Stimulated activated memory B cell treated with anti-CD40 and anti-IgM and Interleukin-4, amounts not matched to agents 10 μg/mL and 1 μg/mL and 100 μg/mL, for 72 hours (primary cell): ENCODE data around the gene TOB1.

Source experiments
- ATAC-seq: fragments of 150-1000 bp; cut with Tn5 transposase; 2 replicates; pipeline ENCODE4 v1.10.0; 2021
- H3K27ac Mint-ChIP-seq: one replicate; pipeline ENCODE4 v1.8.0; 2022; ENCODE audit warnings: mild to moderate bottlenecking, mixed read lengths
- H3K27me3 Mint-ChIP-seq: one replicate; pipeline ENCODE4 v1.8.0; 2022; ENCODE audit warnings: mixed read lengths
- H3K36me3 Mint-ChIP-seq: one replicate; pipeline ENCODE4 v1.8.0; 2022; ENCODE audit warnings: mixed read lengths
- H3K4me1 Mint-ChIP-seq: one replicate; pipeline ENCODE4 v1.8.0; 2022; ENCODE audit warnings: mixed read lengths
- H3K4me3 Mint-ChIP-seq: one replicate; pipeline ENCODE4 v1.8.0; 2022; ENCODE audit warnings: mild to moderate bottlenecking, moderate library complexity, mixed read lengths
- H3K9me3 Mint-ChIP-seq: one replicate; pipeline ENCODE4 v1.8.0; 2022; ENCODE audit warnings: mixed read lengths

The TOB1 gene, protein sequence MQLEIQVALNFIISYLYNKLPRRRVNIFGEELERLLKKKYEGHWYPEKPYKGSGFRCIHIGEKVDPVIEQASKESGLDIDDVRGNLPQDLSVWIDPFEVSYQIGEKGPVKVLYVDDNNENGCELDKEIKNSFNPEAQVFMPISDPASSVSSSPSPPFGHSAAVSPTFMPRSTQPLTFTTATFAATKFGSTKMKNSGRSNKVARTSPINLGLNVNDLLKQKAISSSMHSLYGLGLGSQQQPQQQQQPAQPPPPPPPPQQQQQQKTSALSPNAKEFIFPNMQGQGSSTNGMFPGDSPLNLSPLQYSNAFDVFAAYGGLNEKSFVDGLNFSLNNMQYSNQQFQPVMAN

DNA sequence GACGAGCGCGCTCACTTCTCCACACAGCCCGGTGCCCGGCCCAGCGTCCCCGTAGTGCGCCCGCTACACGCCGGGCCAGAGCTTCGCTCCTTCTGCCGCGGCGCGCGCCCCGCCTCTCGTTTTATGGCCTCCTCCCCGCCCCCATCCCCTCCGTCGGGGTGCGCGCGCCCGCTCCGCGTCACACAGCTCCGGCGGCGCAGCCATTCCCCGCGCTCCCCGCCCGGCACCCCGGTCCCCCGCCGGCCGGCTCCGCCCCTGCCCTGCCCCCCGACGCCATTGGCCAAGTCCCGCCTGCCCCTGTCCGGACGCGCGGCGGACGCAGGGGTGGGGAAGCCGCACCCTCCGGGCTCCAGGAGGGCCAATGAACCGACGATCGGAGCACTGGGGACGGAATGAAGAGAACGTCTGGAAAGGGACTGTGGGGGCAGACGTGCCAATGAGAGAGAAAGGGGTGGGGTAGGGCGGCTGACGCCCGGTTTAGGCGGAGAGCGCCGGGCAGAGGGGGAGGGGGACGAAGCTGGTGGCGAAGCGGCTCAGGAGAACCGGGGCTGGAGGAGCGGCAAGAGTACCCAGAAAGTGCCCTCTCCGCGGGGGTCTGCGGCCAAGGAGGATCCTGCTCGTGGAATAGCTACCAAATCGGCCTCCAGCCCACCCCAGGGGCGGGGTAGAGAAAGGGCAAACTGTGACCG, at the start of gene TOB1:
TSS of gene TOB1 (minus strand) at position 94 of the 689 bp plus-strand sequence. CDS start 2,337 bp downstream, outside the sequence.
- H3K27me3 Mint-ChIP-seq: no peaks in the 10 kb centered on the region
- H3K27ac Mint-ChIP-seq: peak within 1 kb of the TSS; percentile 97
- H3K4me3 Mint-ChIP-seq: peak within 1 kb of the TSS; percentile 97
- no peaks in the 10 kb centered on the region for H3K9me3 Mint-ChIP-seq
- H3K36me3 Mint-ChIP-seq: peaks cover 7% of the 10 kb centered on the region
- H3K4me1 Mint-ChIP-seq: peaks cover 42% of the 10 kb centered on the region
- peak; percentile 90 for ATAC-seq

DNA sequence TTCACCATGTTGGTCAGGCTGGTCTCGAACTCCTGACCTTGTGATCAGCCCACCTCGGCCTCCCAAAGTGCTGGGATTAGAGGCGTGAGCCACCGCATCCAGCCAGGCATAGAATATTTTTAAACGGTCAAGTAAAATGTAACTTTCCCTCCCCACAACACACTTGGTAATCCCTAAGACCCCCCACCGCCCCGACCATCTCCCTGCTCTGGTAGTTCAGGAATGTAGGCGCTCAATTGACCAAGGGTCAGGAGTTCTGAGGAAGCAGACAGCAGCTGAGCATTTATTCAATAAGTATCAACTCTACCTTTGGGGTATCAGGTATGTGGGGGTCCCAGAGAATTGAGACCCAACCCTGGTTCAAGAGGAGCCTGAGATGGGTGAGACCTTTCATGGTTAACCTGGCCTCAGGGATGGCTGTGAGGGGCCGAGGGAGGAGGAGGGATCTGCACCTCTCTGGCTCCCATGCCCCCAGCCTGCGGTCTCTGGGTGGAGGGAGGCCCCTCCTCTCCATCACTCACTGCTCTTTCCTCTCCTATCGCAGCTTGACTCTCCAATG, 48.4 kb upstream of the TOB1 start:
- no peaks in the 10 kb centered on the region for H3K36me3 Mint-ChIP-seq
- peaks cover 25% of the 10 kb centered on the region for H3K4me1 Mint-ChIP-seq
- no peak for ATAC-seq

DNA sequence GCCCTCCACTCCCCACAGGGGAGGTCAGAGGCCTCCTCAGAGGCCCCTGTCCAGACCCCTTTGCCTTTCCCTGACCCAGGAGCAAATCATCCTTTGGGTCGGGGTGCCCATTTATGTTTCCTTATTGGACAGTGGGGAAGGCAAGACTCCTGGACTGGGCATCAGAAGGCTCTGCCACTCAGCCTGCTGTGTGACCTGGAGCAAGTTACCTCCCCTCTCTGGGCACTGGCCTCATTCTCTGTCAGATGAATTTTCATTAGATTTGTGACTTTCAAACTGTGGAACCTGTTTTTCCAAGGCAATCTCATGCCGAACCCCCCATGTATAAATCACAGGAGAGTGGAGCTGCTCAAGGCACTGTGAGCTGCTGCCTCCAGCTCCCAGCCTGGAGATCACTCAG, 47.0 kb upstream of the TOB1 start:
- Mint-ChIP-seq H3K27me3 (no peaks in the 10 kb centered on the region), H3K4me1 (peaks cover 14% of the 10 kb centered on the region), H3K4me3 (no peak overlapping the region), H3K27ac (no peak overlapping the region), H3K36me3 (no peaks in the 10 kb centered on the region), H3K9me3 (no peaks in the 10 kb centered on the region)
- ATAC-seq: no peak

More for the DNA sequence above, 48.4 kb upstream of the TOB1 start:
- Mint-ChIP-seq H3K9me3 (no peaks in the 10 kb centered on the region), H3K27ac (no peak overlapping the region), H3K4me3 (no peak overlapping the region), H3K27me3 (no peaks in the 10 kb centered on the region)

DNA sequence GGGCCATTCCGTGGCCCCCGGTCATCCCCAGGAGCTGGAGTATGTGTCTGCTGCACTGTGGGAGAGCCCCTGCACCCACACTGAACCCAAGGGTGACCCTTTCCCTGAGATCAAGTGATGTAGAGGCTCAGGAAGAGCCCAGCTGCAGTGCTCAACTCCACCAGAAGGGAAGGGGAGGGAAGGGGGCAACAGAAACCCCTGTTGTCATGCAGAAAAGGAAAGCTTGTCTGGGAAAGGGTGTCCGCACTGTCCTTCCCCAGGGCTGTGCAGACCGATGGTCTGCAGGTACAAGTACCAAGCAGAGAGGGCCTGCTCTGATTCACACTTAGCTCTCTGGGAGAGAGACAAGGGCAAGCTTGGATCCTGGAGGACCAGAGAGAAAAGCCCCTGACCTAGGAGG, 45.7 kb upstream of the TOB1 start:
- Mint-ChIP-seq H3K36me3 (no peaks in the 10 kb centered on the region), H3K4me1 (peaks cover 5% of the 10 kb centered on the region), H3K27ac (no peak overlapping the region), H3K27me3 (no peaks in the 10 kb centered on the region), H3K4me3 (no peak overlapping the region), H3K9me3 (no peaks in the 10 kb centered on the region)
- ATAC-seq: no peak

DNA sequence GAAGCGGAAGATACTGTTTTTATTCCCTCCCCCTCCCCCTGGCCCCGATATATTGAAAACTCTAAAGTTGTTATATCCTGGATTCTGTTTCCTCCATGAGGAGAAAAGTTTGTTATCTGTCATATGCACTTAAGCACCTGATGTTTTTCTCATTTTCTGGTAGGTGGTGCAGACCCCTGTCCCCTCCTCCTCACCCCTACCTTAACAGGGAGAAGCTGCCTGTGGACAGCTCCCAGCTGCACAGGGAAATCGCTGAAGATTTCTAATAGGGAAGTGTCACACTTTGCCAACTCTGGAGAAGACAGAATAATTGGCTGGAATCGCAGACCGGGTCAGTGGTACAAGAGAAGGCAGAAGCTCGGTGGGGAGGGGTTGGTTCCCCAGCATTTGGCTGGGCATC, 45.3 kb upstream of the TOB1 start:
- H3K27me3 Mint-ChIP-seq: no peaks in the 10 kb centered on the region
- no peak overlapping the region for H3K27ac Mint-ChIP-seq
- H3K4me3 Mint-ChIP-seq: no peak overlapping the region
- H3K9me3 Mint-ChIP-seq: no peaks in the 10 kb centered on the region
- ATAC-seq: no peak
- no peaks in the 10 kb centered on the region for H3K36me3 Mint-ChIP-seq
- H3K4me1 Mint-ChIP-seq: peaks cover 5% of the 10 kb centered on the region

DNA sequence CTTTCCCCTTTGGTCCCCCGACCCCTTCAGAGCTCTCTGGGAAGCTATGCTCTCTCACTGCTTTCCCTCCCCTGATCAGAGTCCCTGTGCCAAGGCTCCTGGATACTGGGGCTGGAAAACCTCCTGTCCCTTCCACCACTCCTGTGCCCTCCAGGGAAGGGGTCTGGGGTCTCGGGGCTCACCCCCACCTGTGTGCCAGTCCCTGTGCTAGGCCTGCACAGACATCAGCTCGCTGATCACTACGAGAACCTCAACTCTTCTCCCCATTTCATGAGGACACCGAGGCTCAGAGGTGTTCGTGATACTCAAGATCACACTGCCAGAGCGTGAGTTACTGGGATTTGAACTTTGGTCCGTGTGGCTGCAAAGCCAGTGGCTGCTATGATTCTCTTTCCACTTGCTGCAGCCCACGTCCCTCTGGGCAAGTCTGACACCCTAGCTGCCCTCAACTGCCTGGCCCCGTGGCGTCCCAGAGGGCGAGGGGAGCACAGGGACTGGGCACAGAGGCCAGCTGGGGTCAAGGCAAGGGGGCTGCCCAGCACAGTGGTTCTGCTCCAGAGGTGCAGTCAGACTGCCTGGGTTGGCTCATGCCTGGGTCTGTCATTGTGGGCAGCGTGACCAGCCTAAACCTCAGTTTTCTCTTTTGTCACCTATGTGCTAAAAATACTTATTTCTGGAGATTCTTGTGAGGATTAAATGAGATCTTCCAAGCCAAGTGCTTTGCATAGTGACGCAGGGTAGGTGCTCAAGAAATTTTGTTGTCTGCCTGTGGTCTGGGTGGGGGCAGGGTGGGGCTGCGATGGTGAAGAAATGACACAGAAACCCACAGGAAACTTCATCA, 43.8 kb upstream of the TOB1 start:
- no peaks in the 10 kb centered on the region for H3K27me3 Mint-ChIP-seq
- H3K36me3 Mint-ChIP-seq: no peaks in the 10 kb centered on the region
- ATAC-seq: peak; percentile 63
- peak overlapping the region; percentile 14 for H3K27ac Mint-ChIP-seq
- no peak overlapping the region for H3K4me3 Mint-ChIP-seq
- H3K4me1 Mint-ChIP-seq: peaks cover 14% of the 10 kb centered on the region
- H3K9me3 Mint-ChIP-seq: no peaks in the 10 kb centered on the region

DNA sequence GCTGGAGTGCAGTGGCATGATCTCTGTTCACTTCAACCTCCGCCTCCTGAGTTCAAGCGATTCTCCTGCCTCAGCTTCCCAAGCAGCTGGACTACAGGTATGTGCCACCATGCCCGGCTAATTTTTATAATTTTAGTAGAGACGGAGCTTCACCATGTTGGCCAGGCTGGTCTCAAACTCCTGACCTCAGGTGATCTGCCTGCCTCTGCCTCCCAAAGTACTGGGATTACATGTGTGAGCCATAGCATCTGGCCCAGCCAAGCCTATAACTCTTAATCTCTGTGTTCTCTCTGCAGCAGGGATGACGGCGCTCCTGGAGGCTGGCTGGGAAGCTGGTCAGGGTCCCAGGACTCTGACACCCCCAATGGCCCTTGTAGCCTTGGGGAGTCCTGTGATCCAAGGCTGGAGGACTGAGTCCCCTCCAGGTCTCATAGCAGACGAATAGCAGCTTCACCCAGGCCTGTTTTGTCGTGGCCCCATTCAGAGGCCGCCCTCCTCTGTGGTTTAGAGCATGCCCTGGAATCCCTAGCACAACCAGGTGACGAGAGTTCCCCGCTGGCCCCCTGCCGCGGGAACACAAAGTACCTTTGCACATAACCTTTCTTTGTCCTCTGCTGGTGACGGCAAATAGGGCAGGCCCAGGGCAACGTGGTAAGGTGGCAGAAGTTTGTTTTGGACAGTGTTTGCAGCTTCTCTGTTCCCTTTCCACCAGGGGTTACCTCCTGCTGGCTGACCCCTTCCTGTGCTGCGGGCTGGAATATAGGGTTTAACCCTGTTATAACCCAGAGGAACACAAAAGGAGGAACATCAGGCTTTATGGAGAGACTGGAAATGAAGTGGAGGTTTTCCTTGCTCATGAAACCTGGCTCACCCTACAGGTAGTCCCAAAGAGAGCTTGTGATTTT, 43.0 kb upstream of the TOB1 start:
- no peaks in the 10 kb centered on the region for H3K9me3 Mint-ChIP-seq
- peaks cover 17% of the 10 kb centered on the region for H3K4me1 Mint-ChIP-seq
- H3K27me3 Mint-ChIP-seq: no peaks in the 10 kb centered on the region
- peak overlapping the region; percentile 14 for H3K27ac Mint-ChIP-seq
- ATAC-seq: no peak
- no peak overlapping the region for H3K4me3 Mint-ChIP-seq
- no peaks in the 10 kb centered on the region for H3K36me3 Mint-ChIP-seq

DNA sequence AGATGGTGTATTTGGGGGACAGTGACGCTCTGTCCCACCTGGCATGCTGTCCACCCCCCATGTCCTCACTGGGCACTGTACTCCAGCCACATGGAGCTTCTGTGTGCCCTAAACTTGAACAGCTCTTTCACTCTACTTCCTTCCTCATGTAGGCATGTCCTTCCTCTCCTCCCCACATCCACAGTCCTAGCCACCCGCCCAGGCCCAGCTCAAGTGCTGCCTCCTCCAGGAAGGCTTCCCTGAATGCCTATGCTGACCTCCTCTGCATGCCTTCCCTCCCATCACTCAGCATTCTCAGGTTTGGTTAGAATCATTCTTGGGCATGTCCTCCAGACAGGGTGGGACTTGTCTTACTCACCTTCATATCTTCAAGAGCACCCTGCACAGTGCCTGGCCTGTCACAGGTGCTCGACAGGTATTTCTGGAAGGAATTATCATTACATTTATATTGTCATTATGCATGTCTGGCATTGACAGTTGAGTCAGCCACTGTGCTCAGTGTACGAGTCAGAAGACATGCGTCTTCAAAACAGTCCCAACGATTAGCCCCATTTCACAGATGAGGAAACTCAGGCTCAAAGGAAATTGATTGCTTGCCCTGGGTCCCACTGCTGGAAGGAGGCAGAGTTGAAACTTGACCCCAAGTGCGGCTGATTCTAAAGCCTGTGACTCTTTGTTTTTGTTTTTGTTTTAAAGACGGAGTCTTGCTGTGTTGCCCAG, 42.1 kb upstream of the TOB1 start:
- Mint-ChIP-seq H3K9me3 (no peaks in the 10 kb centered on the region), H3K27me3 (no peaks in the 10 kb centered on the region), H3K27ac (no peak overlapping the region), H3K4me1 (peaks cover 25% of the 10 kb centered on the region), H3K4me3 (no peak overlapping the region), H3K36me3 (no peaks in the 10 kb centered on the region)
- no peak for ATAC-seq

DNA sequence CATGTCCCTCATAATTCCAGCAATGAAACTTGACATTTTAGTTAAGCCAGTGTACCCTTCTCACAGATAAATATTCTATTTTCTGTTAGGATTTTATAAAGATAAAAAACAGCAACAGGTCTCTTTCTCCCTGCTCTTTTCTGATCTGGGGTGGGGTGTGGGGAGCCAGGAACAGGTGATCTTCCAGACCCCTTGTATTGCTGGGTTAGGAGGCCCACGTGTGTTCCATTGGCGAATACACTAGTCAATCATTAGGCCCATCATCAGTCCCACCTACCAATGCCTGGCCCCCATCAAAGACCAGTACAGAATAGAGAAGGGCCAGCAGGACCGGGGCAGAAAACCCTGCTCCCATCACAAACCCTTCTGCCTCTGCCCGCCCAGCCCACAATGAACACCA, 40.3 kb upstream of the TOB1 start:
- H3K9me3 Mint-ChIP-seq: no peaks in the 10 kb centered on the region
- no peaks in the 10 kb centered on the region for H3K27me3 Mint-ChIP-seq
- H3K27ac Mint-ChIP-seq: no peak overlapping the region
- H3K4me1 Mint-ChIP-seq: peaks cover 28% of the 10 kb centered on the region
- no peak for ATAC-seq
- no peak overlapping the region for H3K4me3 Mint-ChIP-seq
- no peaks in the 10 kb centered on the region for H3K36me3 Mint-ChIP-seq

DNA sequence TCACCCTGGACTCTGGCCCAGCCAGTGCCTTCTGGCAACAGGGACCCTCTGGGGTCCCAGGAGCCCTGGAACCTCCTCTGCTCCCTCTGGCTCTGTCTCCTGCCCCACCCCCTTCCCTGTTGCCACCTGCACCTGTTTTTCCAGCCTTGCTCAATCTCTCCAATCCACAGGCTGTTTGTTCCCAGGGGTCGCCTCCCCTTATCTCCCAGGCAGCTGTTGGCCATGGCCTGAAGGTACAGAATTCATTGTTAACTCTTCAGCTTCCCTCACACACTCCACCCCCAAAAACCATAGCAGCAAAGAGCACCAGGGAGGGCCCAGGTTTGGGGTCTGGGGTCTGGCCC, 39.3 kb upstream of the TOB1 start:
- no peaks in the 10 kb centered on the region for H3K36me3 Mint-ChIP-seq
- H3K4me3 Mint-ChIP-seq: no peak overlapping the region
- peaks cover 28% of the 10 kb centered on the region for H3K4me1 Mint-ChIP-seq
- no peak for ATAC-seq
- H3K27ac Mint-ChIP-seq: peak overlapping the region; percentile 67
- no peaks in the 10 kb centered on the region for H3K27me3 Mint-ChIP-seq
- no peaks in the 10 kb centered on the region for H3K9me3 Mint-ChIP-seq

DNA sequence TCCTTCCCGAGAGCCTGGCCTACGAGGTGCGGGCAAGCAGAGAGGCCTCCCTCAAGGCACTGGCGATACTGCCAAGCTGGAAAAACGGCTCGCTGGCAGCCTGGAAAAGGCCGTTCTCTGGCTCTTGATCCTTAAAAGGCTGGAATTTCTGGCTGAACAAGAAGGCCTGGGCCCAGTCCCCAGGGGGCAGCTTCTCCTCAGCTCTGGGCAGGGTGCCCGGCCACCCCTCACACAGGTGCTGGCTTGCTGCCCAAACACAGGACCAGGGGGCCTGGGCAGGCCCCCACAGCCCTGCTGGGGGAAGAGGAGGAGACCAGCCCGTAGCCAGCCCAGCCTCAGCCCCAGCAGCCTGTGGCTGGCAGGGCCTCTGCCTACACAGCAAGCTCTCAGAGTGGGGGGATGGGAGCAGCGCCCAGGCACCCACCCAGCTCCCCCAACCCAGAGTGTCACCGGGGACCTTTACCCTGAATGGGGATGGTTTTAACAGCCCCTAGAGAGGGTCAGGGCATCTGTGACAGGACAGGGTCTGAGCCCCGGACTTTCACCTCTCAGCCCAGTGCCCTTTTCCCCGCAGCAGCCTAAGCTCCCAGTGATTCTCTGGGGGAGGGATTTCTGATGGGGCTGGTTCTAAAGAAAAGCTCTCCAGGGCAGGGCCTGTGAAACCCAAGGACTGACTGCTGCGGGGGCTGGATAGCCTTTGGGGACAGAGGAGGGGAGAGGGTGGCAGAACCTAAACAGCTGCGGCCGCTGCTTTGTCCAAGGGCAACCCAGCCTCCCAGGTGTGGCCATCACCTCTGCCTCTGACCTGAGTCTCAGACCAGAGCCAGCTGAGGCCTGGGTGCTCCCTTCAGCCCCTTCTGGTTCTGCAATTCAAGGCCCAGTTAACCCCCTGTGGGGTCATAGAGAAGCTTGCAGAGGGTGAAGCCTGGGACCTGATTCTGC, 38.6 kb upstream of the TOB1 start:
- Mint-ChIP-seq H3K4me3 (no peak overlapping the region), H3K9me3 (no peaks in the 10 kb centered on the region), H3K27ac (peak overlapping the region; percentile 67), H3K27me3 (no peaks in the 10 kb centered on the region), H3K4me1 (peaks cover 25% of the 10 kb centered on the region), H3K36me3 (no peaks in the 10 kb centered on the region)
- no peak for ATAC-seq

DNA sequence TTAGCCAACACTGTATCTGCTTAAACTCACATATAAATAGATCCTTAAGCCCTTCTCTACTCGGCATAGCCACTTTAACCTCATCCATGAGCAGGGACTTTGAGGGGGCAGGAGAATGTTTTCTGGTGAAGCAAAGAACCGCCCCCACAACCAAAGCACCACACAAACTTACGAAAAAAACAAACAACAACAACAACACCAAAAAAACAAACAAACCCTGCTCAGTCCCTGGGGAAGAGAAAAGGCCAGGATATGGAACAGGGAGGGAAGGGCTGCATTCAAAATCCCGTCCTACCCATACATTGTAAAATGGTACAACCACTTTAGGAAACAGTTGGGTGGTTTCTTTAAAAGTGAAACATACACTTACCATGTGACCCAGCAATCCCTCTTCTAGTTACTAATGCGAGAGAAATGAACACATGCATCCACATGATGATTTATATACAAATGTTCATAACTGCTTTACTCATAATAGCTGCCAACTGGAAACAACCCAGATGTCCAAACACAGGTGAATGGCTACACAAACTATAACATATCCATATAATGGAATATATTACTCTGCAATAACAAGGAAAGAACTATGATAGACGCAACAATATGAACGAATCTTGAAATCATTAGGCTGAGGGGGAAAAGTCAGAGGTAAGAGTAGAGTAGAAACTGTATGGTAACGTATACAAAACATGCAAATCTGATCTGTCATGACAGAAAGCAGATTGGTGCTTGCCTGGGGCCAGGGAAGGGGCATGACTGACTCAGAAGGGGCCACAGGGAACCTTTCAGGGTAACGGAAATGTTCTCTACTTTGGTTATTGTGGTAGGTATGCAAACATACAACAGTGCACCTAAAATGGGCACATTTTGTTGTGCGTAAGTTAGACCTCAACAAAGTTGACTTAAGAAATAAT, 37.7 kb upstream of the TOB1 start:
- Mint-ChIP-seq H3K9me3 (no peaks in the 10 kb centered on the region), H3K27ac (peak overlapping the region; percentile 48), H3K36me3 (no peaks in the 10 kb centered on the region), H3K27me3 (no peaks in the 10 kb centered on the region), H3K4me1 (peaks cover 23% of the 10 kb centered on the region), H3K4me3 (peak overlapping the region; percentile 21)
- ATAC-seq: peak; percentile 74
